Hepatocyte (in vitro differentiated cells): ENCODE data around the gene BMP6. TPM values are rescaled to one million over a fixed set of nuclear protein-coding genes. Genes with fewer than 3 reads are reported as not detected.

Experiments used
- DNase-seq: peaks from one replicate; pipeline ENCODE4 v3.0.0-alpha.2; 2016; ENCODE audit warnings: low spot score
- H2AFZ ChIP-seq: fragments of 200-600 bp; sonication (generic); 2 replicates; pipeline ENCODE4 v1.6.0; 2016; ENCODE audit warnings: antibody characterized with exemption, mild to moderate bottlenecking
- H3K27ac ChIP-seq: fragments of 200-600 bp; sonication (generic); 2 replicates; pipeline ENCODE4 v1.5.1; 2016; ENCODE audit warnings: mild to moderate bottlenecking
- H3K27me3 ChIP-seq: fragments of 200-600 bp; sonication (generic); 2 replicates; pipeline ENCODE4 v1.6.1; 2016
- H3K36me3 ChIP-seq: fragments of 200-600 bp; sonication (generic); replicated peaks from 2 replicates; pipeline ENCODE4 v1.5.1; 2016; ENCODE audit warnings: low read depth; ENCODE audit not compliant: insufficient read depth
- H3K4me1 ChIP-seq: fragments of 200-600 bp; sonication (generic); 2 replicates; pipeline ENCODE4 v1.5.1; 2016; ENCODE audit warnings: mild to moderate bottlenecking, moderate library complexity; ENCODE audit not compliant: insufficient read depth
- H3K4me2 ChIP-seq: fragments of 200-600 bp; sonication (generic); 2 replicates; pipeline ENCODE4 v1.6.0; 2016
- H3K4me3 ChIP-seq: fragments of 200-600 bp; sonication (generic); 2 replicates; pipeline ENCODE4 v1.5.1; 2016; ENCODE audit warnings: mild to moderate bottlenecking
- H3K79me2 ChIP-seq: fragments of 200-600 bp; sonication (generic); 2 replicates; pipeline ENCODE4 v1.6.0; 2017; ENCODE audit warnings: mild to moderate bottlenecking
- H3K9me2 ChIP-seq: fragments of 200-600 bp; sonication (generic); replicated peaks from 2 replicates; pipeline ENCODE4 v1.6.0; 2017; ENCODE audit warnings: mild to moderate bottlenecking; ENCODE audit not compliant: insufficient read depth
- H3K9me3 ChIP-seq: fragments of 200-600 bp; sonication (generic); 2 replicates; pipeline ENCODE4 v1.5.1; 2016; ENCODE audit warnings: low read depth, mild to moderate bottlenecking
- H4K20me1 ChIP-seq: fragments of 200-600 bp; sonication (generic); 2 replicates; pipeline ENCODE4 v1.6.0; 2016; ENCODE audit warnings: mild to moderate bottlenecking; ENCODE audit not compliant: insufficient read depth, poor library complexity, severe bottlenecking
- CTCF ChIP-seq: fragments of 200-600 bp; sonication (generic); IDR thresholded peaks from 2 replicates; pipeline ENCODE4 v1.5.1; 2016; ENCODE audit warnings: antibody characterized with exemption, mild to moderate bottlenecking; ENCODE audit not compliant: poor library complexity
- EZH2 ChIP-seq: fragments of 200-600 bp; sonication (generic); IDR thresholded peaks from 2 replicates; pipeline ENCODE4 v1.6.1; 2016; ENCODE audit warnings: antibody characterized with exemption, mild to moderate bottlenecking, borderline replicate concordance
- EZH2phosphoT487 ChIP-seq: fragments of 200-600 bp; sonication (generic); IDR thresholded peaks from one replicate; pipeline ENCODE4 v1.6.1; 2018; ENCODE audit warnings: antibody characterized with exemption, mild to moderate bottlenecking, low read depth, moderate library complexity; ENCODE audit not compliant: unreplicated experiment, severe bottlenecking
- WGBS: methylation state at CpG from one replicate; pipeline ENCODE4 v1.1.6; 2016; ENCODE audit warnings: low lambda C conversion rate; ENCODE audit errors: missing lambda C conversion rate; 5-methylcytosine and 5-hydroxymethylcytosine counted together
- polyA plus RNA-seq: library from polyadenylated mRNA; unstranded; fragments of >200 nt; fragmentation: Nextera tagmentation; extraction: Ambion mirVana; gene quantifications from 2 replicates; pipeline ENCODE4 v1.2.1, GENCODE V29; 2016
- total RNA-seq: library from RNA; depleted of rRNA; stranded (reverse); fragments of >200 nt; gene quantifications from 2 replicates; pipeline ENCODE4 v1.2.3, GENCODE V29; 2014

The BMP6 gene
- total and polyA plus RNA-seq, 2 experiments from 2014 or later = 4.0 to 4.3 TPM

GRCh38 chr6:7902221-7902620 lies 176.3 kb downstream of the BMP6 start:
- 96% methylated on average over 8 of the region's 8 CpGs for WGBS
- Histone ChIP-seq H3K4me1 (peaks cover 17% of the 10 kb centered on the region), H3K27me3 (no peaks in the 10 kb centered on the region), H3K4me3 (no peak overlapping the region), H3K36me3 (peaks cover 4% of the 10 kb centered on the region), H4K20me1 (peaks cover 31% of the 10 kb centered on the region), H2AFZ (no peak overlapping the region), H3K79me2 (peaks cover 45% of the 10 kb centered on the region), H3K9me2 (no peaks in the 10 kb centered on the region), H3K4me2 (no peak overlapping the region), H3K9me3 (no peaks in the 10 kb centered on the region), H3K27ac (no peak overlapping the region)
- no peak for TF ChIP-seq EZH2phosphoT487
- TF ChIP-seq EZH2 = no peak
- TF ChIP-seq CTCF = no peak
- no peak for DNase-seq

GRCh38 chr6:7902867-7903266 lies 177.0 kb downstream of the BMP6 start:
- peaks cover 38% of the 10 kb centered on the region for H4K20me1 ChIP-seq
- 100% methylated on average over 1 of the region's 1 CpG for WGBS
- peaks cover 4% of the 10 kb centered on the region for H3K36me3 ChIP-seq

GRCh38 chr6:7903673-7904072 lies 177.8 kb downstream of the BMP6 start:
- H4K20me1 ChIP-seq = peaks cover 42% of the 10 kb centered on the region
- no peaks in the 10 kb centered on the region for H3K27me3 ChIP-seq
- H3K36me3 ChIP-seq = peaks cover 4% of the 10 kb centered on the region
- H3K4me3 ChIP-seq = no peak overlapping the region
- H2AFZ ChIP-seq = no peak overlapping the region
- peaks cover 17% of the 10 kb centered on the region for H3K4me1 ChIP-seq
- no peaks in the 10 kb centered on the region for H3K9me2 ChIP-seq
- no peak for DNase-seq
- H3K79me2 ChIP-seq = peaks cover 54% of the 10 kb centered on the region
- TF ChIP-seq EZH2phosphoT487 (no peak), CTCF (no peak), EZH2 (no peak)
- H3K4me2 ChIP-seq = no peak overlapping the region
- no peaks in the 10 kb centered on the region for H3K9me3 ChIP-seq
- 94% methylated on average over 3 of the region's 3 CpGs for WGBS
- no peak overlapping the region for H3K27ac ChIP-seq

More at GRCh38 chr6:7902867-7903266, 177.0 kb downstream of the BMP6 start:
- no peak overlapping the region for H3K4me2 ChIP-seq
- H3K9me3 ChIP-seq = no peaks in the 10 kb centered on the region
- H3K27me3 ChIP-seq = no peaks in the 10 kb centered on the region
- no peak overlapping the region for H3K4me3 ChIP-seq
- no peak for DNase-seq
- TF ChIP-seq EZH2phosphoT487 = no peak
- TF ChIP-seq CTCF = no peak
- no peak for TF ChIP-seq EZH2
- peaks cover 46% of the 10 kb centered on the region for H3K79me2 ChIP-seq
- H3K4me1 ChIP-seq = peaks cover 17% of the 10 kb centered on the region
- no peak overlapping the region for H3K27ac ChIP-seq
- no peaks in the 10 kb centered on the region for H3K9me2 ChIP-seq
- no peak overlapping the region for H2AFZ ChIP-seq

- no peaks in the 10 kb centered on the region for H3K27me3 ChIP-seq
- no peaks in the 10 kb centered on the region for H3K9me2 ChIP-seq
- no peak for DNase-seq
- peaks cover 53% of the 10 kb centered on the region for H4K20me1 ChIP-seq
- no peak overlapping the region for H3K4me3 ChIP-seq
- WGBS = 95% methylated on average over 5 of the region's 5 CpGs
- H3K4me2 ChIP-seq = no peak overlapping the region
- H3K9me3 ChIP-seq = no peaks in the 10 kb centered on the region
- no peak overlapping the region for H2AFZ ChIP-seq
- peaks cover 13% of the 10 kb centered on the region for H3K4me1 ChIP-seq
- no peak overlapping the region for H3K27ac ChIP-seq
- H3K79me2 ChIP-seq = peaks cover 65% of the 10 kb centered on the region
- peaks cover 4% of the 10 kb centered on the region for H3K36me3 ChIP-seq
- TF ChIP-seq CTCF = no peak
- no peak for TF ChIP-seq EZH2
- TF ChIP-seq EZH2phosphoT487 = no peak
Measured at GRCh38 chr6:7904654-7905319, 178.9 kb downstream of the BMP6 start.
